ENCODE measurements around the gene CKB. TPM values are rescaled to one million over a fixed set of nuclear protein-coding genes. Genes with fewer than 3 reads are reported as not detected.
"Not testable (repeated sequence)": the region's sequence is repeated elsewhere in the genome, so short reads cannot be mapped to it uniquely, and the experiment has no call there.

CKB gene
- total RNA-seq, 1 experiment from 2014 or later: 45.2 TPM

- H3K4me3 ChIP-seq: peak overlapping the region; percentile 49
- DNase-seq: no peak
Observed at GRCh38 chr14:103521951-103522563, 573 bp downstream of the CKB start.

GRCh38 chr14:103521438-103521950 lies 1.1 kb downstream of the CKB start:
- no peak for DNase-seq
- H3K9me3 ChIP-seq: no peaks in the 10 kb centered on the region
- no peaks in the 10 kb centered on the region; the same call in 1 of the 2 replicates for H3K27me3 ChIP-seq
- no peaks in the 10 kb centered on the region; the same call in 1 of the 2 replicates for H3K36me3 ChIP-seq
- H3K4me3 ChIP-seq: peak overlapping the region; percentile 49

More at GRCh38 chr14:103521951-103522563, 573 bp downstream of the CKB start:
- Histone ChIP-seq H3K9me3 (no peaks in the 10 kb centered on the region), H3K27me3 (no peaks in the 10 kb centered on the region; the same call in 1 of the 2 replicates), H3K36me3 (no peaks in the 10 kb centered on the region; the same call in 1 of the 2 replicates)

GRCh38 chr14:103520657-103521437 lies 1.8 kb downstream of the CKB start:
- H3K36me3 ChIP-seq: no peaks in the 10 kb centered on the region; the same call in 1 of the 2 replicates
- peak overlapping the region; percentile 49 for H3K4me3 ChIP-seq
- no peaks in the 10 kb centered on the region for H3K9me3 ChIP-seq
- peak; percentile 69 for DNase-seq
- H3K27me3 ChIP-seq: no peaks in the 10 kb centered on the region; the same call in 1 of the 2 replicates

GRCh38 chr14:103520269-103520656 lies 2.4 kb downstream of the CKB start:
- Histone ChIP-seq H3K27me3 (no peaks in the 10 kb centered on the region; the same call in 1 of the 2 replicates), H3K9me3 (no peaks in the 10 kb centered on the region), H3K36me3 (no peaks in the 10 kb centered on the region; the same call in 1 of the 2 replicates), H3K4me3 (no peak overlapping the region)
- DNase-seq: no peak

GRCh38 chr14:103519837-103520212 lies 2.8 kb downstream of the CKB start:
- Histone ChIP-seq H3K4me3 (no peak overlapping the region), H3K36me3 (no peaks in the 10 kb centered on the region; the same call in 1 of the 2 replicates), H3K27me3 (no peaks in the 10 kb centered on the region; the same call in 1 of the 2 replicates), H3K9me3 (no peaks in the 10 kb centered on the region)
- DNase-seq: no peak

GRCh38 chr14:103519043-103519836 lies 3.4 kb downstream of the CKB start:
- Histone ChIP-seq H3K9me3 (no peaks in the 10 kb centered on the region), H3K27me3 (no peaks in the 10 kb centered on the region; the same call in 1 of the 2 replicates), H3K36me3 (no peaks in the 10 kb centered on the region; the same call in 1 of the 2 replicates), H3K4me3 (no peak overlapping the region)
- DNase-seq: no peak

- H3K9me3 ChIP-seq: no peaks in the 10 kb centered on the region
- no peaks in the 10 kb centered on the region; the same call in 1 of the 2 replicates for H3K27me3 ChIP-seq
- no peak overlapping the region for H3K4me3 ChIP-seq
- DNase-seq: no peak
- H3K36me3 ChIP-seq: no peaks in the 10 kb centered on the region; the same call in 1 of the 2 replicates
Observed at GRCh38 chr14:103518422-103519042, 4.1 kb downstream of the CKB start.

- H3K9me3 ChIP-seq: no peaks in the 10 kb centered on the region
- no peak for DNase-seq
- no peaks in the 10 kb centered on the region; the same call in 1 of the 2 replicates for H3K36me3 ChIP-seq
- H3K4me3 ChIP-seq: no peak overlapping the region
- H3K27me3 ChIP-seq: no peaks in the 10 kb centered on the region; the same call in 1 of the 2 replicates
Observed at GRCh38 chr14:103517721-103518421, 4.8 kb downstream of the CKB start.

GRCh38 chr14:103517174-103517566 lies 5.5 kb downstream of the CKB start:
- no peak for DNase-seq
- Histone ChIP-seq H3K27me3 (no peaks in the 10 kb centered on the region), H3K36me3 (no peaks in the 10 kb centered on the region; the same call in 1 of the 2 replicates), H3K4me3 (no peak overlapping the region), H3K9me3 (no peaks in the 10 kb centered on the region)

GRCh38 chr14:103516426-103517173 lies 6.0 kb downstream of the CKB start:
- DNase-seq: no peak
- no peaks in the 10 kb centered on the region for H3K27me3 ChIP-seq
- no peaks in the 10 kb centered on the region; the same call in 1 of the 2 replicates for H3K36me3 ChIP-seq

GRCh38 chr14:103514596-103515421 lies 7.8 kb downstream of the CKB start:
- Histone ChIP-seq H3K36me3 (no peaks in the 10 kb centered on the region; the same call in 1 of the 2 replicates), H3K27me3 (no peaks in the 10 kb centered on the region), H3K9me3 (no peaks in the 10 kb centered on the region), H3K4me3 (no peak overlapping the region)
- DNase-seq: no peak

More at GRCh38 chr14:103516426-103517173, 6.0 kb downstream of the CKB start:
- Histone ChIP-seq H3K4me3 (no peak overlapping the region), H3K9me3 (no peaks in the 10 kb centered on the region)

GRCh38 chr14:103512701-103513611 lies 9.7 kb downstream of the CKB start:
- no peaks in the 10 kb centered on the region for H3K9me3 ChIP-seq
- peak; percentile 97 for DNase-seq
- no peaks in the 10 kb centered on the region for H3K27me3 ChIP-seq
- no peak overlapping the region for H3K4me3 ChIP-seq
- no peaks in the 10 kb centered on the region; the same call in 1 of the 2 replicates for H3K36me3 ChIP-seq

GRCh38 chr14:103512180-103512579 lies 10.4 kb downstream of the CKB start:
- not testable (repeated sequence) for H3K4me3 ChIP-seq, H3K27me3 ChIP-seq, DNase-seq, H3K36me3 ChIP-seq, H3K9me3 ChIP-seq

Measured in MG63 (cell line).